ENCODE results near the gene STAT5B. TPM values are rescaled to one million over a fixed set of nuclear protein-coding genes. Genes with fewer than 3 reads are reported as not detected.

STAT5B gene
- total and polyA plus RNA-seq, 2 of the 8 experiments (the other 6 are each of a cell fraction or from before 2014, with no cell fraction given) = 35.3 to 52.6 TPM

DNA sequence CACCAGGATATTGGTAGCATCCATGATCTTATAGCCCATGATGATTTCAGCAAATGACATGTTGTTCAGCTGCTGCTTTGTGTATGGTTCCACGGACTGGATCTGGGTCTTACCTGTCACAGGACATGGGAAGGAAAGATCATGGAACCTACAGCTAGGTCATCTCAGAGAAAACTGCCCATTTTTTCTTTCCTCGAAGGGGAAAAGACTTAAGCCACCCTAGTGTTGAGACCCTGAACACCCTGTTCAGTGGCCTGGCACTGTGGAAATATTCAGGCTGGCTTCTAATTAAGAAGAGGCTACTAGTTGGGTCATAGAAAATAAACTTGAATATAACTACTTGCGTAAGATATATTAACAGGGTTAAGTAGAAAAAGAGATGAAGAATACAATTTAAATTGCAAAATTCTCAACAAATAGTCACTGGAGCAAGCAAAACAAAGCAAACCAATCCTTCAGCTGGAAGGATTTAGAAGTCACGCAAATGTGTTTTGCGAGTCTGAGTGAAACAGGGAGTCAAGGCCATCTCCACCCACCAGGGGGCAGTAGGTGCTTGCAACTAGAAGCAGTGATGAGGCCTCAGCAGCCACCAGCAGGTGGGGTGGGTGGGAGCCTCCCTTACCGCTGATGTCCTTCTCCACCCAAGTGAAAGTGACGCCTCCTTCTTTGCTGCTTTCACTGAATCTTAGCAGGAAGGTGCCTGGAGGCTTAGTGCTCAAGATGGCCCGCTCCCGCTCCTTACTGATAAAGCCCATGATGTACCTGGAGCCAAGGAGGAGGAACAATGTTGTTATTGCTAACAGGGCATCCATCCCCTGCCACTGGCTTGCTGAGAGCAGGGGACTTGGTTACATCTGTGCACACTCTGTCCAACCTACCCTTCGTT, 46.4 kb upstream of the STAT5B start (continued):
- peak; percentile 100 for TF ChIP-seq CTCF (IDR thresholded peaks at IDR 0.05; ENCODE audit: control extremely low read depth in 1 of 3, insufficient read depth in 1 of 3, low read depth in 1 of 3, low read length in 3 of 3)
- no peak for TF ChIP-seq NANOG (IDR thresholded peaks at IDR 0.05; ENCODE audit: insufficient read depth, low read depth, low read length, poor library complexity, severe bottlenecking)
- no peak for TF ChIP-seq BACH1 (IDR thresholded peaks at IDR 0.05; ENCODE audit: low read length)
- TF ChIP-seq JUND (IDR thresholded peaks at IDR 0.05; ENCODE audit: low read length) = peak; percentile 60; the same call in 1 of the 2 replicates
- TF ChIP-seq MAFK (IDR thresholded peaks at IDR 0.05; ENCODE audit: low read depth, low read length) = no peak
- TF ChIP-seq SIN3A (conservative IDR thresholded peaks at IDR 0.05 in 1 of 2, IDR thresholded peaks at IDR 0.05 in 1 of 2; ENCODE audit: low read depth in 1 of 2, low read length in 2 of 2) = peak in 1 of 2 experiments; percentile 68; a peak in 2 of 4 replicates
- TF ChIP-seq GABPA (IDR thresholded peaks at IDR 0.05; ENCODE audit: borderline replicate concordance, insufficient read depth, low read length) = no peak
- TF ChIP-seq SAP30 (IDR thresholded peaks at IDR 0.05; ENCODE audit: insufficient read depth, insufficient replicate concordance, low read length) = no peak
- TF ChIP-seq POLR2A (IDR thresholded peaks at IDR 0.05; ENCODE audit: control extremely low read depth in 1 of 2, low read depth in 2 of 2, low read length in 2 of 2) = no peak
- no peak for TF ChIP-seq BRCA1 (IDR thresholded peaks at IDR 0.05; ENCODE audit: low read depth, low read length)
- TF ChIP-seq FOSL1 (IDR thresholded peaks at IDR 0.05; ENCODE audit: insufficient read depth, low read depth, low read length) = no peak
- peak; percentile 70 for TF ChIP-seq YY1 (IDR thresholded peaks at IDR 0.05; ENCODE audit: low read depth, low read length)
- no peak for TF ChIP-seq NRF1 (IDR thresholded peaks at IDR 0.05; ENCODE audit: low read depth, low read length)
- no peak for TF ChIP-seq BCL11A (IDR thresholded peaks at IDR 0.05; ENCODE audit: low read depth in 2 of 2, low read length in 2 of 2)
- no peak for TF ChIP-seq HDAC6 (IDR thresholded peaks at IDR 0.05; ENCODE audit: low read depth, low read length)
- TF ChIP-seq CHD1 (IDR thresholded peaks at IDR 0.05; ENCODE audit: low read depth, low read length) = no peak
- TF ChIP-seq RAD21 (IDR thresholded peaks at IDR 0.05 in 1 of 2, conservative IDR thresholded peaks at IDR 0.05 in 1 of 2; ENCODE audit: low read depth in 2 of 2, low read length in 2 of 2) = peak; percentile 99 to 100
- TF ChIP-seq RFX5 (IDR thresholded peaks at IDR 0.05; ENCODE audit: borderline replicate concordance, low read depth, low read length) = no peak

Measured in H1 (cell line).